Prostate gland (tissue), 2 donors: ENCODE results near the gene LZTS3. TPM values are rescaled to one million over a fixed set of nuclear protein-coding genes. Genes with fewer than 3 reads are reported as not detected.

Experiments used
- DNase-seq: peaks from one replicate; pipeline ENCODE4 v3.0.0-alpha.2; 2019; ENCODE audit warnings: low spot score
- H3K27ac ChIP-seq, 2 donors: fragments of 200-600 bp; sonication (generic); 2 replicates each; pipeline ENCODE4 v1.5.1; 2017 to 2019
- H3K27me3 ChIP-seq: fragments of 200-600 bp; sonication (generic); replicated peaks from 2 replicates; pipeline ENCODE4 v1.5.1; 2019; ENCODE audit not compliant: insufficient read depth
- H3K36me3 ChIP-seq, 2 donors: fragments of 200-600 bp; sonication (generic); 1 replicate in 1 of 2; 2 replicates in 1 of 2; pipeline versions ENCODE4 v1.5.1 to v1.8.1; 2017 to 2019
- H3K4me1 ChIP-seq: fragments of 200-600 bp; sonication (generic); replicated peaks from 2 replicates; pipeline ENCODE4 v1.5.1; 2019
- H3K4me3 ChIP-seq, 2 donors: fragments of 200-600 bp; sonication (generic); 2 replicates each; pipeline ENCODE4 v1.5.1; 2017 to 2019
- H3K9me3 ChIP-seq: fragments of 200-600 bp; sonication (generic); 2 replicates; pipeline ENCODE4 v1.5.1; 2017
- POLR2A ChIP-seq: fragments of 450-650 bp; IDR thresholded peaks from one replicate; pipeline ENCODE4 v1.6.1; 2016; ENCODE audit warnings: antibody characterized with exemption, mild to moderate bottlenecking
- POLR2AphosphoS5 ChIP-seq: sonication (generic); formaldehyde crosslinking; IDR thresholded peaks from one replicate; pipeline ENCODE4 v1.6.1; 2017; ENCODE audit warnings: antibody characterized with exemption
- WGBS: methylation state at CpG from one replicate; pipeline ENCODE4 v1.1.5; 2018; 5-methylcytosine and 5-hydroxymethylcytosine counted together
- intact Hi-C: fragments of 100-400 bp; cut with DNase I; formaldehyde crosslinking; loops from one replicate; pipeline ENCODE4 v1.14.2; 2022
- total RNA-seq, 2 donors: library from RNA; depleted of rRNA; stranded (reverse); fragments of >200 nt; gene quantifications; one replicate each; pipeline ENCODE4 v1.1.0, GENCODE V29; 2016
- TF ChIP-seq, protein P1 (sequence below), 4 experiments: fragments of 200-600 bp in 2 of 4; fragments of 450-650 bp in 2 of 4; sonication (generic) in 2 of 4; IDR thresholded peaks; 1 replicate in 3 of 4; 2 replicates in 1 of 4; pipeline ENCODE4 v1.5.1; 2016 to 2019; ENCODE audit warnings: antibody characterized with exemption in 4 of 4, mild to moderate bottlenecking in 2 of 4, moderate library complexity in 2 of 4

Gene LZTS3
- total RNA-seq, 2 donors from 2014 or later, result 23.7 to 29.1 TPM

GRCh38 chr20:3164043-3164762 is 9.1 kb downstream of the LZTS3 start:
- Histone ChIP-seq H3K4me3 (no peak overlapping the region), H3K36me3 (no peaks in the 10 kb centered on the region), H3K27ac (no peak overlapping the region), H3K4me1 (no peaks in the 10 kb centered on the region), H3K27me3 (no peaks in the 10 kb centered on the region), H3K9me3 (no peaks in the 10 kb centered on the region)
- 79% methylated on average over 32 of the region's 32 CpGs for WGBS
- intact Hi-C loops, result no loop called here
- DNase-seq, result no peak
- TF ChIP-seq POLR2A (no peak), POLR2AphosphoS5 (no peak)
- TF ChIP-seq, protein P1, sequence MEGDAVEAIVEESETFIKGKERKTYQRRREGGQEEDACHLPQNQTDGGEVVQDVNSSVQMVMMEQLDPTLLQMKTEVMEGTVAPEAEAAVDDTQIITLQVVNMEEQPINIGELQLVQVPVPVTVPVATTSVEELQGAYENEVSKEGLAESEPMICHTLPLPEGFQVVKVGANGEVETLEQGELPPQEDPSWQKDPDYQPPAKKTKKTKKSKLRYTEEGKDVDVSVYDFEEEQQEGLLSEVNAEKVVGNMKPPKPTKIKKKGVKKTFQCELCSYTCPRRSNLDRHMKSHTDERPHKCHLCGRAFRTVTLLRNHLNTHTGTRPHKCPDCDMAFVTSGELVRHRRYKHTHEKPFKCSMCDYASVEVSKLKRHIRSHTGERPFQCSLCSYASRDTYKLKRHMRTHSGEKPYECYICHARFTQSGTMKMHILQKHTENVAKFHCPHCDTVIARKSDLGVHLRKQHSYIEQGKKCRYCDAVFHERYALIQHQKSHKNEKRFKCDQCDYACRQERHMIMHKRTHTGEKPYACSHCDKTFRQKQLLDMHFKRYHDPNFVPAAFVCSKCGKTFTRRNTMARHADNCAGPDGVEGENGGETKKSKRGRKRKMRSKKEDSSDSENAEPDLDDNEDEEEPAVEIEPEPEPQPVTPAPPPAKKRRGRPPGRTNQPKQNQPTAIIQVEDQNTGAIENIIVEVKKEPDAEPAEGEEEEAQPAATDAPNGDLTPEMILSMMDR (IDR thresholded peaks at IDR 0.05), result no peak

DNA sequence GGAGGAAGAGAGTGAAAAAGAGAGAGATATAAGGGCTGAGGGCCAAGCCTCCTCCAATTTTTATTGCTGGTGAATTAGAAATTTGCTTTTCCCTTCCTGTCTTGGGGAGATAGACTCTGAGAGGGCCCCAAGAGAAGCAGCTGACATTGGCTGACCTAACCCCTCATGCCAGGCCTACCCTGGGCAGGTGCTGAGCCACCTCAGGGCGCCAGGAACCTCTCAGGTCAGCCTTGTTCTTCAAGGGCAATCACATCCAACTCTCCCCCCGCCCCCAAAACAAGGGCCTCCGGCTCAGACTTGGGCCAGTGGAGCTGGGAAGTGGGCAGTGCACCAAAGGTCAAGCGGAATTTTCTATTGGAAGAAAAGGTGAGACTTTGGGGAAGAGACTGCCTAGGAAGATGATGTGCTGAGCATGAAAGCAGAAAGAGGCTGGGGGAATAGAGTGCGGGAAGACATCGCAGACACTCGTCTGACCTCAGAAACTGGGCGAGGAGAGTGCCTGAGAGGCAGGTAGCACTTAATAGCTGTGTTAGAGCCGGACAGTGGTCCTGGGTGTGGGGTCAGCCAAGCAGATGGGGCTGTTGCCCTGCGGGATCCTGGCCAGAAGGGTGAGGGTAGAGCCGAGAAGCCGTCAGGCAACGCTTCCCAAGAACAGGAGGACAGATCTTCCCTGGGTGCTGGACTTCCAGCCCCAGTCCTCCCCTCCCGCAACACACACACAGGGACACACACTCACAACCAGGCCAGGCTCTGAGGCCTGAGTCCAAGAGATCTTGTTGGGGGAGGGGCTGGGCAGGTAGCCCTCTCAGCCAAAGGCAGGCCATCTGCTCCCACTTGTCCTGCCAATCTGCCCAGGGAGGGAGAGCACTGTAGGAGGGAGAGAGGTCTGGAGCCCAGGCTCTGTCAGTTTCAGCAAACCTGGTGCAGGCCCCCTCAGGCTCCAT is 10.0 kb downstream of the LZTS3 start:
- no peak for DNase-seq
- H3K27ac ChIP-seq, result no peak overlapping the region
- H3K9me3 ChIP-seq, result no peaks in the 10 kb centered on the region
- intact Hi-C loops, result no loop called here
- 88% methylated on average over 14 of the region's 14 CpGs for WGBS
- H3K36me3 ChIP-seq, result no peaks in the 10 kb centered on the region
- no peaks in the 10 kb centered on the region for H3K27me3 ChIP-seq
- TF ChIP-seq POLR2A (no peak), POLR2AphosphoS5 (no peak)
- TF ChIP-seq, protein P1 (IDR thresholded peaks at IDR 0.05), result no peak
- H3K4me3 ChIP-seq, result no peak overlapping the region
- H3K4me1 ChIP-seq, result peaks cover 4% of the 10 kb centered on the region

DNA sequence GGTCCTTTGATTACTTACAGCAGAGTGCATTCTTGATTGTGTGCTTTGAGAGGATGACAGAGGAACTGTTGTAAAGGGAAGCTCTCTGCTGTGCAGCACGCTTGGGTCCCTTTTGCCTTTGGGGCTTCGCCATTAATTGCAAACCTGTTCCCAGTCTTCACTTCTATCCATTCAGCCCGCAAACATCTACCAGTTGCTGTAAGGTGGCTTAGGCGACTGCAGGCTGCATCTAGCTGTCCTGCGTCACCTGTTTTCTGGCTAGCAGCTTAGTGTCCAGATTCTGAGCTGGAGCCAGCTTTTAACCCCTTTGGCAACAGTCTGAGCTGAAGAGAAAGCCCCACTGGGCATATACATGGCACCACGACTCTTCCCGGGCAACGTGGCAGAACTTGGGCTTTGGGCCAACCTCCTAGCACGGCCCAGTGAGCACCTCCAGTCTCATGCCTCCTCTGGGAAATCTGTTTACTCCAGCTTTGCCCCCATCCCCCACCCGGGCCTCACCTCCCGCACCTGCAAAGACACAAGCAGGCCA is 11.2 kb downstream of the LZTS3 start:
- intact Hi-C loops, result no loop called here
- H3K27ac ChIP-seq, result no peak overlapping the region
- H3K4me3 ChIP-seq, result no peak overlapping the region
- TF ChIP-seq POLR2A (no peak), POLR2AphosphoS5 (no peak)
- TF ChIP-seq, protein P1 (IDR thresholded peaks at IDR 0.05), result no peak
- peaks cover 15% of the 10 kb centered on the region for H3K4me1 ChIP-seq
- no peaks in the 10 kb centered on the region for H3K9me3 ChIP-seq
- H3K27me3 ChIP-seq, result no peaks in the 10 kb centered on the region
- H3K36me3 ChIP-seq, result no peaks in the 10 kb centered on the region
- no peak for DNase-seq
- 47% methylated on average over 11 of the region's 11 CpGs for WGBS

- intact Hi-C loops, result no loop called here
- no peak overlapping the region for H3K4me3 ChIP-seq
- no peak for DNase-seq
- TF ChIP-seq, protein P1 (IDR thresholded peaks at IDR 0.05), result no peak
- no peaks in the 10 kb centered on the region for H3K27me3 ChIP-seq
- H3K9me3 ChIP-seq, result no peaks in the 10 kb centered on the region
- 77% methylated on average over 5 of the region's 5 CpGs for WGBS
- H3K36me3 ChIP-seq, result no peaks in the 10 kb centered on the region
- peaks cover 18% of the 10 kb centered on the region for H3K4me1 ChIP-seq
- no peak overlapping the region for H3K27ac ChIP-seq
Measured at GRCh38 chr20:3161316-3162079, 11.9 kb downstream of the LZTS3 start.
